GM23338 (cell line): ENCODE data around the gene JARID2.

Experiments used
- CTCF ChIP-seq, 2 experiments: fragments of 200-600 bp in 1 of 2; sonication (generic) in 1 of 2; conservative IDR thresholded peaks; 2 replicates each; pipeline versions ENCODE4 v1.5.1 to v1.6.1; 2016 to 2017; ENCODE audit warnings: antibody characterized with exemption in 2 of 2, low read depth in 2 of 2, mild to moderate bottlenecking in 2 of 2, moderate library complexity in 1 of 2
- ETS1 ChIP-seq: IDR thresholded peaks from 2 replicates; pipeline ENCODE4 v1.6.1; 2016; ENCODE audit warnings: antibody characterized with exemption
- EZH2 ChIP-seq: fragments of 200-600 bp; sonication (generic); IDR thresholded peaks from one replicate; pipeline ENCODE4 v1.8.0; 2017; ENCODE audit warnings: antibody characterized with exemption, mild to moderate bottlenecking, low read depth; ENCODE audit not compliant: unreplicated experiment
- EZH2phosphoT487 ChIP-seq: fragments of 200-600 bp; sonication (generic); IDR thresholded peaks from one replicate; pipeline ENCODE4 v1.8.1; 2018; ENCODE audit warnings: antibody characterized with exemption; ENCODE audit not compliant: unreplicated experiment
- JUNB ChIP-seq: IDR thresholded peaks from one replicate; pipeline ENCODE4 v1.6.1; 2016; ENCODE audit warnings: antibody characterized with exemption; ENCODE audit not compliant: unreplicated experiment
- NANOG ChIP-seq: IDR thresholded peaks from 2 replicates; pipeline ENCODE4 v1.6.1; 2016; ENCODE audit warnings: antibody characterized with exemption, borderline replicate concordance
- POLR2AphosphoS5 ChIP-seq: IDR thresholded peaks from 2 replicates; pipeline ENCODE4 v1.6.1; 2016; ENCODE audit warnings: antibody characterized with exemption, low read depth
- REST ChIP-seq: IDR thresholded peaks from one replicate; pipeline ENCODE4 v1.6.1; 2018; ENCODE audit warnings: antibody characterized with exemption; ENCODE audit not compliant: unreplicated experiment

GRCh38 chr6:15363523-15364400 is 117.9 kb downstream of the JARID2 start:
- TF ChIP-seq CTCF (conservative IDR thresholded peaks at IDR 0.05; ENCODE audit: low read depth in 2 of 2) = no peak
- no peak for TF ChIP-seq REST
- no peak for TF ChIP-seq EZH2
- no peak for TF ChIP-seq NANOG
- TF ChIP-seq EZH2phosphoT487 = no peak
- TF ChIP-seq POLR2AphosphoS5 = no peak
- no peak for TF ChIP-seq ETS1
- TF ChIP-seq JUNB = no peak
